Measurements from ENCODE around the gene B4GALNT2.

The B4GALNT2 gene

DNA sequence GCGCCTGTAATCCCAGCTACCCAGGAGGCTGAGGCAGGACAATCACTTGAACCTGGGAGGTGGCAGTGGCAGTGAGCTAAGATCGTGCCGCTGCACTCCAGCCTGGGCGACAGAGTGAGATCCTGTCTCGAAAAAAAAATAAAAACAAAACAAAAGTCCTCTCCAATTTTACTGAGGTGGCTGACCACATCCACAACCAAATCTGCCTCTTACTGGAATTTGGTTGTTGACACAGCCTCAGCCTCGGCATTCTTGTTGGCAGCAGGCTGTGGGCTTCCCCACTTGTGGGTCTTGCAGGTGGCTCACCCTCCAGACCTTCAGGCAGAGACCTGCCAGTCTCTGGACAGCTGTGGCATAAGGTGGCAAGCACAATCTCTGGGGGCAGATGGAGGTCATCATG is 15.6 kb downstream of the B4GALNT2 start:
- Histone ChIP-seq H3K4me3 (ENCODE audit: low read length, poor library complexity, severe bottlenecking) (no peak overlapping the region), H3K9ac (ENCODE audit: low read depth, low read length, poor library complexity, severe bottlenecking) (no peak overlapping the region), H3K79me2 (ENCODE audit: insufficient read depth, low read length) (no peaks in the 10 kb centered on the region), H3K36me3 (ENCODE audit: insufficient read depth, low read length) (no peaks in the 10 kb centered on the region), H3K9me3 (ENCODE audit: insufficient read depth, low read depth, low read length) (no peaks in the 10 kb centered on the region), H3K4me1 (ENCODE audit: insufficient read depth, low read length, poor library complexity, severe bottlenecking) (no peaks in the 10 kb centered on the region), H3K9me2 (replicated peaks; ENCODE audit: low read depth, low read length) (no peaks in the 10 kb centered on the region), H3F3A (ENCODE audit: low read depth) (no peaks in the 10 kb centered on the region), H2AFZ (ENCODE audit: low read length) (no peak overlapping the region), H4K20me1 (ENCODE audit: insufficient read depth, low read length, poor library complexity, severe bottlenecking) (no peaks in the 10 kb centered on the region), H3K27me3 (ENCODE audit: insufficient read depth, low read length, poor library complexity, severe bottlenecking) (no peaks in the 10 kb centered on the region), H3K4me2 (ENCODE audit: low read depth, low read length, poor library complexity, severe bottlenecking) (no peak overlapping the region)
- TF ChIP-seq, protein P1, sequence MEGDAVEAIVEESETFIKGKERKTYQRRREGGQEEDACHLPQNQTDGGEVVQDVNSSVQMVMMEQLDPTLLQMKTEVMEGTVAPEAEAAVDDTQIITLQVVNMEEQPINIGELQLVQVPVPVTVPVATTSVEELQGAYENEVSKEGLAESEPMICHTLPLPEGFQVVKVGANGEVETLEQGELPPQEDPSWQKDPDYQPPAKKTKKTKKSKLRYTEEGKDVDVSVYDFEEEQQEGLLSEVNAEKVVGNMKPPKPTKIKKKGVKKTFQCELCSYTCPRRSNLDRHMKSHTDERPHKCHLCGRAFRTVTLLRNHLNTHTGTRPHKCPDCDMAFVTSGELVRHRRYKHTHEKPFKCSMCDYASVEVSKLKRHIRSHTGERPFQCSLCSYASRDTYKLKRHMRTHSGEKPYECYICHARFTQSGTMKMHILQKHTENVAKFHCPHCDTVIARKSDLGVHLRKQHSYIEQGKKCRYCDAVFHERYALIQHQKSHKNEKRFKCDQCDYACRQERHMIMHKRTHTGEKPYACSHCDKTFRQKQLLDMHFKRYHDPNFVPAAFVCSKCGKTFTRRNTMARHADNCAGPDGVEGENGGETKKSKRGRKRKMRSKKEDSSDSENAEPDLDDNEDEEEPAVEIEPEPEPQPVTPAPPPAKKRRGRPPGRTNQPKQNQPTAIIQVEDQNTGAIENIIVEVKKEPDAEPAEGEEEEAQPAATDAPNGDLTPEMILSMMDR (conservative IDR thresholded peaks at IDR 0.05; ENCODE audit: low read length) = no peak
- TF ChIP-seq EZH2phosphoT487 (IDR thresholded peaks at IDR 0.05; ENCODE audit: borderline replicate concordance) = no peak

DNA sequence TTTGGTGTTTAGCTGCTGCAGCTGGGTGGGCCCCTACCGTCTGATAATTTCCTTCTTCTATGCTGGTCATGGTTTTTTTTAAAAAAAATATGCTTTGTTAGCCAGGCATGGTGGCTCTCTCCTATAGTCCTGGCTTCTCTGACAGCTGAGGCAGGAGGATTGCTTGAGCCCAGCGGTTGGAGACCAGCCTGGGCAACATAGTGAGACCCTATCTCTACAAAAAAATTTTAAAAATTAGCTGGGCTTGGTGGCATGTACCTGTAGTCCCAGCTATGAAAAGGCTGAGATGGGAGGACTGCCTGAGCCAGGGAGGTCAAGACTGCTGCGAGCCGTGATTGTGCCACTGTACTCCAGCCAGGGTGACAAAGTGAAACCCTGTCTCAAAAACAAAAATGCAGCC is 19.4 kb downstream of the B4GALNT2 start:
- H3K4me1 ChIP-seq (ENCODE audit: insufficient read depth, low read length, poor library complexity, severe bottlenecking) = no peaks in the 10 kb centered on the region
- H3K9me2 ChIP-seq (replicated peaks; ENCODE audit: low read depth, low read length) = no peaks in the 10 kb centered on the region
- no peaks in the 10 kb centered on the region for H3K9me3 ChIP-seq (ENCODE audit: insufficient read depth, low read depth, low read length)
- H2AFZ ChIP-seq (ENCODE audit: low read length) = no peak overlapping the region; the same call in 1 of the 2 replicates
- H4K20me1 ChIP-seq (ENCODE audit: insufficient read depth, low read length, poor library complexity, severe bottlenecking) = no peaks in the 10 kb centered on the region
- H3K27me3 ChIP-seq (ENCODE audit: insufficient read depth, low read length, poor library complexity, severe bottlenecking) = no peaks in the 10 kb centered on the region
- H3K4me3 ChIP-seq (ENCODE audit: low read length, poor library complexity, severe bottlenecking) = no peak overlapping the region
- no peaks in the 10 kb centered on the region for H3K36me3 ChIP-seq (ENCODE audit: insufficient read depth, low read length)
- H3F3A ChIP-seq (ENCODE audit: low read depth) = no peaks in the 10 kb centered on the region
- no peak overlapping the region for H3K4me2 ChIP-seq (ENCODE audit: low read depth, low read length, poor library complexity, severe bottlenecking)
- TF ChIP-seq, protein P1 (conservative IDR thresholded peaks at IDR 0.05; ENCODE audit: low read length) = no peak
- TF ChIP-seq EZH2phosphoT487 (IDR thresholded peaks at IDR 0.05; ENCODE audit: borderline replicate concordance) = no peak
- no peaks in the 10 kb centered on the region for H3K79me2 ChIP-seq (ENCODE audit: insufficient read depth, low read length)
- H3K9ac ChIP-seq (ENCODE audit: low read depth, low read length, poor library complexity, severe bottlenecking) = no peak overlapping the region

GRCh38 chr17:49156256-49156655 is 23.7 kb downstream of the B4GALNT2 start:
- H3K9me2 ChIP-seq (replicated peaks; ENCODE audit: low read depth, low read length) = no peaks in the 10 kb centered on the region
- TF ChIP-seq, protein P1 (conservative IDR thresholded peaks at IDR 0.05; ENCODE audit: low read length) = no peak
- no peak for TF ChIP-seq EZH2phosphoT487 (IDR thresholded peaks at IDR 0.05; ENCODE audit: borderline replicate concordance)
- no peaks in the 10 kb centered on the region for H4K20me1 ChIP-seq (ENCODE audit: insufficient read depth, low read length, poor library complexity, severe bottlenecking)
- no peak overlapping the region for H3K9ac ChIP-seq (ENCODE audit: low read depth, low read length, poor library complexity, severe bottlenecking)
- no peak overlapping the region for H3K4me2 ChIP-seq (ENCODE audit: low read depth, low read length, poor library complexity, severe bottlenecking)
- no peaks in the 10 kb centered on the region for H3K9me3 ChIP-seq (ENCODE audit: insufficient read depth, low read depth, low read length)
- H3F3A ChIP-seq (ENCODE audit: low read depth) = no peaks in the 10 kb centered on the region
- no peak overlapping the region for H3K4me3 ChIP-seq (ENCODE audit: low read length, poor library complexity, severe bottlenecking)
- H3K4me1 ChIP-seq (ENCODE audit: insufficient read depth, low read length, poor library complexity, severe bottlenecking) = no peaks in the 10 kb centered on the region
- H2AFZ ChIP-seq (ENCODE audit: low read length) = peak overlapping the region; percentile 21; the same call in 1 of the 2 replicates
- H3K27me3 ChIP-seq (ENCODE audit: insufficient read depth, low read length, poor library complexity, severe bottlenecking) = no peaks in the 10 kb centered on the region
- H3K36me3 ChIP-seq (ENCODE audit: insufficient read depth, low read length) = no peaks in the 10 kb centered on the region
- no peaks in the 10 kb centered on the region for H3K79me2 ChIP-seq (ENCODE audit: insufficient read depth, low read length)
